Fibroblast of mammary gland (primary cell): Measurements from ENCODE around the gene ACVR1C.

Experiments used
- DNase-seq: peaks from one replicate; pipeline ENCODE4 v3.0.0-alpha.2; 2010; ENCODE audit warnings: low read depth
- H3K4me3 ChIP-seq: 2 replicates; pipeline ENCODE4 v1.5.1; 2011; ENCODE audit warnings: low read depth, mild to moderate bottlenecking, low read length, moderate library complexity; ENCODE audit not compliant: control insufficient read depth
- TF ChIP-seq, protein P1 (sequence below): conservative IDR thresholded peaks from 2 replicates; pipeline ENCODE4 v1.5.1; 2011; ENCODE audit warnings: low read depth, low read length, inconsistent platforms; ENCODE audit not compliant: control insufficient read depth, insufficient read depth

ACVR1C gene

DNA sequence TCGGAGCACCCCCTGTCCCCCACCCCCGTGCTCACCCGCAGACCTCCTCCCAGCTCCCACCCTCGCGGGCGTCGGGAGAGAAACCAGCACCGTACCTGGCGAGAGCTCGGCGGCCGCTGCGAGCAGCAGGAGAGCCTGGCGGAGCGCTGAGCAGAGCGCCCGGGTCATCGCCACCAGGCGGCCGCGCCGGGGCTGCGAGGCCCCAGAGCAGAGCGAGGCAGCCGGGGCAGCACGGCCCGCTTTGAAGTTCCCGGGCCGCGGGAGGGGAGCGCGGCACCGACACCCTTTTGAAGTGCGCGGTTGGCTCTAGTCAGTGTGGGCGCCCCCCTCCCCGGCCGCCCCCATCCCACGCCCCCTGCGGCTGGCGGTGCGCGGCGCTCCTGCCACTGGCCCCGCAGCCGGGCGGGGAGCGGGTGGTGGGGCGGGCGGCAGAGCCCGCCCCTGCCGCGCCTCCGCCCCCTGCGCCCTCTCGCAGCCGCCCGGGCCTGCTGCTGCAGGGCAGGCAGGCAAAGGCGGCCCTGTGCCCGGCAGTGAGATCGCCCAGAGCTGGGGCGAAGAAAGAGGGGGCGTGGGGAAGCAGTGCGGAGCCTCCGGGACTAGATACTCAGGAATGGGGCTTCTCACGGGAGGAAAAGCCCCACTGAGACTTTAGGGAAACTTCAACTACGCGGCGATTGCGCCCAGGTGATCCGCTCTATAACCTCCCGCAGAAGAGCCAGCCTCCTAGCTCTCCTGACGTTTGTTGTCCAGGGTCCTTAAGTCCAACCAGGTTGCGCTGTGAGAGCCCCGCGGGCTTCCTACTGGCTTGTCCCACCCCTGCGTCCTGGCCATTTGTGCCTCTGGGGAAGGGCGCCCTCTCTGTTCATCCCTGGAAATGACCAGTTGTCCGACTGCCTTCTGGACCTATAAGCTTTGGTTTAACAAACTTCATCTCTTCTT, at the start of gene ACVR1C:
ACVR1C (minus strand) TSS at position 388 of the 939 bp plus-strand sequence; CDS start at position 168, 220 bp downstream.
- TF ChIP-seq, protein P1, sequence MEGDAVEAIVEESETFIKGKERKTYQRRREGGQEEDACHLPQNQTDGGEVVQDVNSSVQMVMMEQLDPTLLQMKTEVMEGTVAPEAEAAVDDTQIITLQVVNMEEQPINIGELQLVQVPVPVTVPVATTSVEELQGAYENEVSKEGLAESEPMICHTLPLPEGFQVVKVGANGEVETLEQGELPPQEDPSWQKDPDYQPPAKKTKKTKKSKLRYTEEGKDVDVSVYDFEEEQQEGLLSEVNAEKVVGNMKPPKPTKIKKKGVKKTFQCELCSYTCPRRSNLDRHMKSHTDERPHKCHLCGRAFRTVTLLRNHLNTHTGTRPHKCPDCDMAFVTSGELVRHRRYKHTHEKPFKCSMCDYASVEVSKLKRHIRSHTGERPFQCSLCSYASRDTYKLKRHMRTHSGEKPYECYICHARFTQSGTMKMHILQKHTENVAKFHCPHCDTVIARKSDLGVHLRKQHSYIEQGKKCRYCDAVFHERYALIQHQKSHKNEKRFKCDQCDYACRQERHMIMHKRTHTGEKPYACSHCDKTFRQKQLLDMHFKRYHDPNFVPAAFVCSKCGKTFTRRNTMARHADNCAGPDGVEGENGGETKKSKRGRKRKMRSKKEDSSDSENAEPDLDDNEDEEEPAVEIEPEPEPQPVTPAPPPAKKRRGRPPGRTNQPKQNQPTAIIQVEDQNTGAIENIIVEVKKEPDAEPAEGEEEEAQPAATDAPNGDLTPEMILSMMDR, result peak; percentile 60

DNA sequence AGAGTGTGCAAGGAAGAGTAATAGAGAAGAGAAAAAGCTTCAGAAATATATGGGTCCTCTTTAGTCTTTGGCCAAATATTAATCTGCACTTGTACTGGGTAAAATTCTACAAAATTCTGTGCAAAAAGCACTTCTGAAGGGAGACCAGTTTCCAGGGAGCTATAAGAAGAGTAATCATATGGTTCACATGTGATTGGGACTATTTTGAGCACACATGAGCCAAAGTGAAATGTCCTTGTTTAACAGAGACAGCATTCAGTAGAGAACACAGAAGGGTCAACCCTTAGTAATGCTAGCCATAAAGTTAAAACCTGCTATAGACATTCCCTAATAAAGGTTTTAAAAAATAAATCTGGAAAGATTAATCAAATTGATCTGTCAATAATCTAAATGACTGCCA, 49.3 kb upstream of the ACVR1C start:
- H3K4me3 ChIP-seq, result no peak overlapping the region
- TF ChIP-seq, protein P1, result no peak
- no peak for DNase-seq

More for the DNA sequence above, at the start of gene ACVR1C:
- peak; percentile 46 for DNase-seq
- H3K4me3 ChIP-seq, result peak within 1 kb of the TSS; percentile 51

DNA sequence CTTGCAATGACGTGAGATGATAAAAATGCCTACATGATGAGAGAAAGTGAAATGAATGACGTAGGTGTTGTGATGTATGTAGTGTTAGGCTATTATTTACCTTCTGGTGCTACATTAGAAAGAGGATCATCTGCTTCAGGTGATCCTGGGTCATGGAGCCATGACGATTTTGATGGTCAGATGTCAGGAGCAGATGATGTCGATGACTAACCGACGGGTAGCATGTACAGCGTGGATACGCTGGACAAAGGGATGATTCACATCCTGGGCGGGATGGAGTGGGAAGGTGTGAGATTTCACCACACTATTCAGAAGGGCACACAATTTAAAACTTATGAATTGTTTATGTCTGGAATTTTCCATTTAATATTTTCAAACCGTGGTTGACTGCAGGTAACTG, 43.5 kb upstream of the ACVR1C start:
- DNase-seq, result peak; percentile 47
- no peak overlapping the region for H3K4me3 ChIP-seq
- TF ChIP-seq, protein P1, result no peak

DNA sequence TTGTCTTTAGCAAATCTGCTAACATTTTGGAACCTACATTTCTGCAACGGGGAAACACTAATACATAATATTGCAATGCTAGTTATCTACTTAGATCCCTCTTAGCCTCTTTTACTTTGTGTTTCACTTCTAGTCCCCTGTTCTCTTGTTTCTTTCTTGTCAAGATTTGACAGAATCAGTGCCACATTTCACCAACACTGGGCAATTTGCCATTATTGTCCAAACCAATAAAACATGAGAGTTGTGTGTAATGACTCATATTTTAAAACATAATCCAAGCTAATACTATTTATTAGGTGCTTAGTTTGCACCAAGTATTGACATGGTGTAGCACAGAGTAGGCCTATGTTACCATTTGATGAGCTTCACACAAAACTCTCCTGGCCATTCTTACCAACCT, 33.7 kb upstream of the ACVR1C start:
- TF ChIP-seq, protein P1, result no peak
- DNase-seq, result peak; percentile 17
- H3K4me3 ChIP-seq, result no peak overlapping the region

DNA sequence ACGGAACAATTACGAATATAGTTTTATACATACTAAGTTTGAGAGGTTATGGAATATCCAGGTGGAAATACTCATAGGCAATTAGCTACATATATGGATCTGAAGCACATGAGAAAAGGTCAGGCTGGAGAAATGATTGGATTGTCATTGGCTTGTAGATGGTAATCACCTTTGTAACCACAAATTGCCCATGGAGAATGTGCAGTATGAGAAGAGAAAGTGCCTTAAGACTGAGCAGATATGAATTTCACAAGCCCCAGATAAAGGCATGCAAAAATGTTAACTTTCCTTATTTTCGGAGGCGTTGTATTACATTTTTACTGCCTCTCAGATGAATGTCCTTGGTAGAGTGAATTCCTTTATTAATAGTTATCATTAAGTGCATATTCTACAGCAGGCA, 33.1 kb upstream of the ACVR1C start:
- no peak for DNase-seq
- TF ChIP-seq, protein P1, result no peak
- H3K4me3 ChIP-seq, result no peak overlapping the region

DNA sequence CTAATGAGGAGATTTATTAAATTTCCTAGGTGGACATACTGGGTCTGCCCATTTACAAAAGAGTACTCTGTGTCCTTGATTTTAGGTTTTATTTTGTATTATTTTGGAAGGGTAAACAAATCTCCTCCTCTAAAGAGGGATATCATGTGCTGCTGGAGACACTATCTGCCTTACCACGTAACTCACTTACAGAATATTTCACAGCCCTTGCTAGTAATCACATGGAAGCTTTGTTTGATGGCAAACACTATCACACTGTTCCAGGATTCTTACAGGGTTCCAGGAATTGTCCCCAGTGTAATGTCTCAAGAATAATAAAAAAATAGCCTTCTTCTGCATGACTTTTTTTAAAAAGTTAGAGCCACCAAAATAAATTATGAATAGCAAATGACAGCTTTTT, 29.2 kb upstream of the ACVR1C start:
- no peak for DNase-seq
- no peak overlapping the region for H3K4me3 ChIP-seq
- TF ChIP-seq, protein P1, result no peak
